LNCAP (cell line): ENCODE data around the gene TRPC3.

Experiments
- CTCF ChIP-seq: fragments of 450-650 bp; IDR thresholded peaks from 2 replicates; pipeline ENCODE4 v1.5.1; 2017; ENCODE audit warnings: mild to moderate bottlenecking

Gene TRPC3

GRCh38 chr4:121988950-121989349 is 37.1 kb upstream of the TRPC3 start:
- TF ChIP-seq CTCF = no peak

DNA sequence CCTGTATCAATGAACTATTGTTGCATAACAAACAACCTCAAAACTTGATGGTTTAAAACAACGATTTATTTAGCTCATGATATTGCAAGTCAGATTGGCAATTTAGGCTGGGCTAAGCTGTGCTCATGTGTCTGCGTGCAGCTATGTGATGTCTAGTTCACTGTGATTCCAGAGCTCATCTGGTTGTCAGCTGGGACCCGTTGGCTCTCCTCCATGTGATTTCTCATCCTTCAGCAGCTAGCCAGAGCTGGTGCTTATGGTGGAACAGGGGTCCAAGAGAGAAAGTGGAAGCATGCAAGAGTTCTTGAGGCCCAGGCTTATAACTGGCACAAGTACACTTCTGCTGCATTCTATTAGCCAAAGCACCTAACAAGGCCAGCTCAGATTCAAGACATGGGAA is 28.8 kb upstream of the TRPC3 start:
- no peak for TF ChIP-seq CTCF

DNA sequence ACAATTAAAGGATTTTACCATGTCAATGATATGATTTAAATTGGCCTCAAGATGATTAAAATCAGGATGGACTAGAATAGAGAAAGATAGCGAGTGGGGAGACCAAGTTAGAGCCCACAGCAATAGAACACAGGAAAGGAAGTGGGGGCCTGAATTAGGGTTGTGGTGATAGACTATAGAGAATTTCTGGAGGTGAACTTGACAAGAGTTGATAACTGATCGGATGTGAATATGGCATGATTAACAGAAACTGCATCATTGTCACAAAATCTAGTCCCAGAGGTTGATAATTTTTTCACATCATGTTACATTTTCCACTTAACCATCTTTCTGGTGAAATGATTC is 26.3 kb upstream of the TRPC3 start:
- TF ChIP-seq CTCF = no peak

GRCh38 chr4:121977251-121978171 is 25.7 kb upstream of the TRPC3 start:
- no peak for TF ChIP-seq CTCF

DNA sequence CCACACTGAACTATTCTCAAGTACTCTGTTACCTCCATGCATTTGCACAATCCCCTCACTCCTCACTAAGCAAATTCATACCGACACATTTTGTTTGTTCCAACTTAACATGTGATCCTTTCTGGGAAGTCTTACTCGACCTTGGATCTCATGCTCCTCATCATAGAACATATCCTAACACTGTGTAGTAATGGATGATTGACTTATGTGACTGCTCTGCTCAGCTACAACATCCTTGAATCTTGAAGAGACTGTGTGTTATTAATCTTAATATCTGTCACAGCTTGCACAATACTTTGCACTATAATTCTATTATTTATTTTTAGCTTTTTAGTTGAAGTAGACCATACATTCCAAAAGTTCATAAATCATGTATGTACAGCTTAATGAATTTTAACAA is 23.9 kb upstream of the TRPC3 start:
- TF ChIP-seq CTCF = no peak

GRCh38 chr4:121973816-121974215 is 22.0 kb upstream of the TRPC3 start:
- no peak for TF ChIP-seq CTCF

GRCh38 chr4:121968859-121969258 is 17.0 kb upstream of the TRPC3 start:
- TF ChIP-seq CTCF = no peak
